Activated CD8-positive, alpha-beta memory T cell treated with anti-CD3 and anti-CD28 coated beads for 24 hours (primary cell): ENCODE measurements around the gene SBK1.
"Not testable (repeated sequence)": the region's sequence is repeated elsewhere in the genome, so short reads cannot be mapped to it uniquely, and the experiment has no call there.

Experiments used
- DNase-seq: peaks from one replicate; pipeline ENCODE4 v3.0.0-alpha.2; 2020

The SBK1 gene

DNA sequence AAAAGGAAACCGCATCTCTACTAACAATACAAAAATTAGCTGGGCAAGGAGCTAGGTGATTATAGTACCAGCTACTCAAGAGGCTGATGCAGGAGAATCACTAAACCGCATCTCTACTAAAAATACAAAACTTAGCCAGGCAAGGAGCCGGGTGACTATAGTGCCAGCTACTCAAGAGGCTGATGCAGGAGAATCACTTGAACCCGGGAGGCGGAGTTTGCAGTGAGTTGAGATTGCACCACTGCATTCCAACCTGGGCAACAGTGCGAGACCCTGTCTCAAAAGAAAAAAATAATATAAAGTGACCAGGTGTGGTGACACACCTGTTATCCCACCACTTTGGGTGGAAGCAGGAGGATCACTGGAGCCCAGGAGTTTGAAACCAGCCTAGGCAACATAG lies 45.9 kb downstream of the SBK1 start:
- DNase-seq, result not testable (repeated sequence)

DNA sequence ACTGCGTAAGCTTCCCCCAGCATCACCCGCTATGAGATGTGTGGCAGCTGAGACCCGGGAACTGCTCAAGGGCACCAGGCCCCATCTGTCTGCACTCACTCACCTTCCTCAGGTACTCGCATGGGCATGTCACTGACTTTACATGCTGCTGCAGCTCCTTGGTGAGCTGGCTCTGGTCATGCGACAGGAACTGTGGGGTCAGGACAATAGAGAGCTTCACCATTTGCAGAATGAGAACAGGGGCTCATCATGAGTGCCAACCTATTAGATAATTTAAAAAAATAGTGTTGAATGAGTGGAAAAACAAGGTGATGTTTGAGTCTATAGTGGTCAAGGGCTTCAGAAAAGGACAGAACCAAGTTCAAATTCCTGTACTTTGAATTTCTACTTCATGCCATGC lies 70.3 kb downstream of the SBK1 start:
- DNase-seq, result not testable (repeated sequence)

DNA sequence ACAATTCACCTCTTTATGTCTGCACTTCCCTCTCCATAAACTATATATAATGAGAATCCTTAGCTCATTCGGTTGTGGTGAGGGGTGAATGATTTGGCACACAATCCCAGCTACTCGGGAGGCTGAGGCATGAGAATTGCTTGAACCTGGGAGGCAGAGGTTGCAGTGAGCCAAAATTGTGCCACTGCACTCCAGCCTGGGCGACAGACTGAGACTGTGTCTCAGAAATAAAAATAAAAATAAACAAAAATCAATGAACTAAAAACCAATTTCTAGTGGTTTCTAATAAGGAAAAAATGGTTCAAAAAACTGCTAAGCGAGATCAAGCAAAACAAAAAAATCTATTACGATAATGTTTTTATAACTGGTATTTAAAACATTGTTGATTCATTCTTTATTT lies 71.1 kb downstream of the SBK1 start, which contains the start of gene NPIPB6:
NPIPB6 (minus strand) TSS at position 101 of the 400 bp plus-strand sequence. CDS start 686 bp downstream, outside the sequence.
- DNase-seq, result not testable (repeated sequence)

DNA sequence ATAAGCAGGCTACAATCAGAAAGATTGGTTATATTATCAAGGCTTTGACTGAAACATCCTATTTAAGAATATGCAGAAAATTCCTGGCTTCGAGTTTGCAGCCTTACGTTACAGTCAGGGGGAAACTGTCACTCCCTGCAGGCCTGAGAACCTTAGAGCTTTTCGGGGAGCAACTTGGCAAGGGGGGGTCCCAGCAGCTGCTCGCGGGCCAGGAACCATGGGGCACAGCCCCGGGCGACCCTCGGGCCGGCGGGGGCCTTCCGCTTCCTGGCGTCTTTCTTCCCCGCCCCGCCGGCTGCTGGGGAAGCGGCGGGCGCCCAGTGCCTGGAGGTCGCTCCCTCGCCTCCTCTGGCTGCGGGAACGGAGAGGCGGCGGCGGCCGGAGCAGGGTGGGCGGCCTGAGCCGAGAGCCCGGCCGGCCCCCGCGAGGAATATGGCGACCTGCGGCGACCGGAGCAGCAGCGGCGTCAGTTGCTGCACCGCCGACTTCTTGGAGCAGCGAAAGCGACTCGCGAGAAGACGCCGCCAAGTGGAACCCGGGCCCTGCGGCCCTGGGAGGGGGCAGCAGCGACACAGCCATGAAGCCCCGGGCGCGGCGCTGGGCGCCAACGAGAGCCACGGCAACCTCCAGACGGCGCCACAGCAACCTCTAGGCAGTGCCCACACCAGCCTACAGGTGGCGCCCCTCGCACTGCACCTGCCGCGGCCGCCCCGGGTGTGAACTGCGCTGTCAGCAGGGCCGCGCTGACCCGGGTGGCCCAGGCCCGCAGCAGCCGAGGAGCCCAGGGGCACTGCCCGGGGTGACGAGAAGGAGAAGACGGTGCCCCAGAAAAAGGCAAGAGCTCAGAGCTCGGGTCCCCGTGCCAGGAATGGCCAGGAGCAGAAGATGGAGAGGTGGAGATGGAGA lies 72.2 kb downstream of the SBK1 start:
- peak; percentile 68 for DNase-seq

DNA sequence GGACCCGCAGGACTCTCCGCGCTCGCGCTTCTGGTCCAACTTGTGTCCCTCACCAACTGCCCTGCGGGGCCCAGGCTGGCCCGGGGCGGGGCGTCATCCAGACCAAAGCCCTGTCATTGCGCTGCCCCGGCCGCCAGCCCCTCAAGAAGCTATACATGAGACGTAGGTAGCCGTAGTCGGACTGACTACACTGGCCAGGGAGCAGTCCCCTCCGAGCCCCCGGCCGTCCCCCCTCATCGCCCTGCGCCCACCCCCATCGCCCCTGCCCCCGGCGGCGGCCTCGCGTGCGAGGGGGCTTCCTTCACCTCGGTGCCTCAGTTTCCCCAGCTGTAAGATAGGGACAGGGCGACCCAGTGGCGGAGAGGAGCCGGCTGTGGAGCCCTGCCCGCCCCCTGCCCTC lies 75.6 kb downstream of the SBK1 start:
- DNase-seq, result not testable (repeated sequence)
